ENCODE data around the gene HOGA1.

GRCh38 chr10:97598407-97599271, 14.4 kb downstream of the HOGA1 start:
- TF ChIP-seq CTCF (IDR thresholded peaks at IDR 0.05; ENCODE audit: low read length) (no peak), EZH2 (IDR thresholded peaks at IDR 0.05; ENCODE audit: borderline replicate concordance, low read length) (no peak)
